HepG2 (cell line): ENCODE results near the gene STH. TPM values are rescaled to one million over a fixed set of nuclear protein-coding genes. Genes with fewer than 3 reads are reported as not detected.
A peak's percentile ranks its signal among the peaks of the same experiment; 100 is the strongest.

Experiments
- HOXA7 ChIP-seq: sonication (generic); formaldehyde crosslinking; IDR thresholded peaks from 2 replicates; pipeline ENCODE4 v1.8.1; 2022; ENCODE audit warnings: mild to moderate bottlenecking, missing genetic modification reagents, moderate library complexity
- KDM1A ChIP-seq: IDR thresholded peaks from 2 replicates; pipeline ENCODE4 v1.6.1; 2016; ENCODE audit warnings: missing compliant biosample characterization
- KDM4B ChIP-seq: sonication (generic); formaldehyde crosslinking; IDR thresholded peaks from 2 replicates; pipeline ENCODE4 v1.4.0; 2020; ENCODE audit warnings: missing genetic modification reagents
- LCORL ChIP-seq, 2 experiments: fragments of 450-650 bp in 1 of 2; sonication (generic) in 1 of 2; formaldehyde crosslinking in 1 of 2; IDR thresholded peaks; 2 replicates each; pipeline versions ENCODE4 v1.5.0 to v1.6.1; 2017 to 2020; ENCODE audit warnings: antibody characterized with exemption in 1 of 2, missing genetic modification reagents in 1 of 2
- SALL2 ChIP-seq: sonication (generic); formaldehyde crosslinking; IDR thresholded peaks from 2 replicates; pipeline ENCODE4 v1.8.1; 2023; ENCODE audit warnings: mild to moderate bottlenecking, missing genetic modification reagents, inconsistent platforms
- SP4 ChIP-seq: sonication (generic); formaldehyde crosslinking; IDR thresholded peaks from 2 replicates; pipeline ENCODE4 v1.8.1; 2023; ENCODE audit warnings: mild to moderate bottlenecking, missing genetic modification reagents
- ZFP37 ChIP-seq: sonication (generic); formaldehyde crosslinking; IDR thresholded peaks from 2 replicates; pipeline ENCODE4 v1.4.0; 2020; ENCODE audit warnings: missing genetic modification reagents, borderline replicate concordance
- ZNF343 ChIP-seq: sonication (generic); formaldehyde crosslinking; IDR thresholded peaks from 2 replicates; pipeline ENCODE4 v1.4.0; 2020; ENCODE audit warnings: mild to moderate bottlenecking, missing genetic modification reagents
- ZNF639 ChIP-seq: conservative IDR thresholded peaks from 2 replicates; pipeline ENCODE4 v1.6.1; 2018; ENCODE audit warnings: missing genetic modification reagents
- ZNF766 ChIP-seq: sonication (generic); formaldehyde crosslinking; IDR thresholded peaks from 2 replicates; pipeline ENCODE4 v1.5.0; 2020; ENCODE audit warnings: missing genetic modification reagents, borderline replicate concordance
- polyA plus RNA-seq, 8 experiments: library from polyadenylated mRNA; depleted of rRNA in 3 of 8; stranded (reverse) in 7 of 8; unstranded in 1 of 8; fragments of >200 nt; fragmentation: Illumina TruSeq in 4 of 8; extraction: Trizol in 4 of 8; gene quantifications; 2 replicates each; pipeline versions ENCODE4 v1.2.1 to v1.2.3, GENCODE V29; 2011 to 2016; ENCODE audit warnings: low read depth in 4 of 8, missing spikeins in 1 of 8, mixed read lengths in 1 of 8; ENCODE audit not compliant: insufficient read depth in 1 of 8
- total RNA-seq, 5 experiments: library from RNA; depleted of rRNA; stranded (reverse); fragments of >200 nt; fragmentation: Illumina TruSeq; extraction: Trizol; gene quantifications; 2 replicates each; pipeline ENCODE4 v1.2.3, GENCODE V29; 2016; ENCODE audit warnings: low read depth in 1 of 5
- TF ChIP-seq, protein P1 (sequence below): sonication (generic); formaldehyde crosslinking; IDR thresholded peaks from 2 replicates; pipeline ENCODE4 v1.4.0; 2020; ENCODE audit warnings: low read depth, missing genetic modification reagents
- TF ChIP-seq, protein P2 (sequence below): sonication (generic); formaldehyde crosslinking; IDR thresholded peaks from 2 replicates; pipeline ENCODE4 v1.4.0; 2020; ENCODE audit warnings: missing genetic modification reagents; ENCODE audit errors: not compliant biosample characterization
- TF ChIP-seq, protein P3 (sequence below): sonication (generic); formaldehyde crosslinking; IDR thresholded peaks from 2 replicates; pipeline ENCODE4 v1.5.1; 2020; ENCODE audit warnings: missing genetic modification reagents, mild to moderate bottlenecking, borderline replicate concordance
- TF ChIP-seq, protein P4 (sequence below): sonication (generic); formaldehyde crosslinking; IDR thresholded peaks from 2 replicates; pipeline ENCODE4 v1.5.1; 2020; ENCODE audit warnings: mild to moderate bottlenecking, missing genetic modification reagents, moderate library complexity

STH gene
- total and polyA plus RNA-seq, 2 of the 13 experiments (the other 11 are each of a cell fraction or from before 2014, with no cell fraction given) = not detected

DNA sequence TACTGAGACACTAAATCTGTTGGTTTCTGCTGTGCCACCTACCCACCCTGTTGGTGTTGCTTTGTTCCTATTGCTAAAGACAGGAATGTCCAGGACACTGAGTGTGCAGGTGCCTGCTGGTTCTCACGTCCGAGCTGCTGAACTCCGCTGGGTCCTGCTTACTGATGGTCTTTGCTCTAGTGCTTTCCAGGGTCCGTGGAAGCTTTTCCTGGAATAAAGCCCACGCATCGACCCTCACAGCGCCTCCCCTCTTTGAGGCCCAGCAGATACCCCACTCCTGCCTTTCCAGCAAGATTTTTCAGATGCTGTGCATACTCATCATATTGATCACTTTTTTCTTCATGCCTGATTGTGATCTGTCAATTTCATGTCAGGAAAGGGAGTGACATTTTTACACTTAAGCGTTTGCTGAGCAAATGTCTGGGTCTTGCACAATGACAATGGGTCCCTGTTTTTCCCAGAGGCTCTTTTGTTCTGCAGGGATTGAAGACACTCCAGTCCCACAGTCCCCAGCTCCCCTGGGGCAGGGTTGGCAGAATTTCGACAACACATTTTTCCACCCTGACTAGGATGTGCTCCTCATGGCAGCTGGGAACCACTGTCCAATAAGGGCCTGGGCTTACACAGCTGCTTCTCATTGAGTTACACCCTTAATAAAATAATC is 14.6 kb downstream of the STH start (continued):
- TF ChIP-seq, protein P1, sequence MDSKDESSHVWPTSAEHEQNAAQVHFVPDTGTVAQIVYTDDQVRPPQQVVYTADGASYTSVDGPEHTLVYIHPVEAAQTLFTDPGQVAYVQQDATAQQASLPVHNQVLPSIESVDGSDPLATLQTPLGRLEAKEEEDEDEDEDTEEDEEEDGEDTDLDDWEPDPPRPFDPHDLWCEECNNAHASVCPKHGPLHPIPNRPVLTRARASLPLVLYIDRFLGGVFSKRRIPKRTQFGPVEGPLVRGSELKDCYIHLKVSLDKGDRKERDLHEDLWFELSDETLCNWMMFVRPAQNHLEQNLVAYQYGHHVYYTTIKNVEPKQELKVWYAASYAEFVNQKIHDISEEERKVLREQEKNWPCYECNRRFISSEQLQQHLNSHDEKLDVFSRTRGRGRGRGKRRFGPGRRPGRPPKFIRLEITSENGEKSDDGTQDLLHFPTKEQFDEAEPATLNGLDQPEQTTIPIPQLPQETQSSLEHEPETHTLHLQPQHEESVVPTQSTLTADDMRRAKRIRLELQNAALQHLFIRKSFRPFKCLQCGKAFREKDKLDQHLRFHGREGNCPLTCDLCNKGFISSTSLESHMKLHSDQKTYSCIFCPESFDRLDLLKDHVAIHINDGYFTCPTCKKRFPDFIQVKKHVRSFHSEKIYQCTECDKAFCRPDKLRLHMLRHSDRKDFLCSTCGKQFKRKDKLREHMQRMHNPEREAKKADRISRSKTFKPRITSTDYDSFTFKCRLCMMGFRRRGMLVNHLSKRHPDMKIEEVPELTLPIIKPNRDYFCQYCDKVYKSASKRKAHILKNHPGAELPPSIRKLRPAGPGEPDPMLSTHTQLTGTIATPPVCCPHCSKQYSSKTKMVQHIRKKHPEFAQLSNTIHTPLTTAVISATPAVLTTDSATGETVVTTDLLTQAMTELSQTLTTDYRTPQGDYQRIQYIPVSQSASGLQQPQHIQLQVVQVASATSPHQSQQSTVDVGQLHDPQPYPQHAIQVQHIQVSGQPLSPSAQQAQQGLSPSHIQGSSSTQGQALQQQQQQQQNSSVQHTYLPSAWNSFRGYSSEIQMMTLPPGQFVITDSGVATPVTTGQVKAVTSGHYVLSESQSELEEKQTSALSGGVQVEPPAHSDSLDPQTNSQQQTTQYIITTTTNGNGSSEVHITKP = no peak
- TF ChIP-seq HOXA7 (CRISPR knock-in tag) (no peak), SP4 (CRISPR knock-in tag) (no peak), LCORL (IDR thresholded peaks at IDR 0.05) (no peak), LCORL (CRISPR knock-in tag; IDR thresholded peaks at IDR 0.05) (peak; percentile 62; the same call in 1 of the 2 replicates), KDM4B (no peak), KDM1A (CRISPR knock-in tag) (no peak), ZFP37 (CRISPR knock-in tag) (peak; percentile 41; the same call in 1 of the 2 replicates), ZNF343 (CRISPR knock-in tag) (0 out of 2 replicates have a peak, but pooled peaks have one; percentile 55), ZNF639 (no peak), ZNF766 (CRISPR knock-in tag) (0 out of 2 replicates have a peak, but pooled peaks have one; percentile 63), SALL2 (CRISPR knock-in tag) (peak; percentile 48; the same call in 1 of the 2 replicates)
- TF ChIP-seq, protein P2, sequence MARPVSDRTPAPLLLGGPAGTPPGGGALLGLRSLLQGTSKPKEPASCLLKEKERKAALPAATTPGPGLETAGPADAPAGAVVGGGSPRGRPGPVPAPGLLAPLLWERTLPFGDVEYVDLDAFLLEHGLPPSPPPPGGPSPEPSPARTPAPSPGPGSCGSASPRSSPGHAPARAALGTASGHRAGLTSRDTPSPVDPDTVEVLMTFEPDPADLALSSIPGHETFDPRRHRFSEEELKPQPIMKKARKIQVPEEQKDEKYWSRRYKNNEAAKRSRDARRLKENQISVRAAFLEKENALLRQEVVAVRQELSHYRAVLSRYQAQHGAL (CRISPR knock-in tag) = no peak
- TF ChIP-seq, protein P3, sequence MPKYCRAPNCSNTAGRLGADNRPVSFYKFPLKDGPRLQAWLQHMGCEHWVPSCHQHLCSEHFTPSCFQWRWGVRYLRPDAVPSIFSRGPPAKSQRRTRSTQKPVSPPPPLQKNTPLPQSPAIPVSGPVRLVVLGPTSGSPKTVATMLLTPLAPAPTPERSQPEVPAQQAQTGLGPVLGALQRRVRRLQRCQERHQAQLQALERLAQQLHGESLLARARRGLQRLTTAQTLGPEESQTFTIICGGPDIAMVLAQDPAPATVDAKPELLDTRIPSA = no peak
- TF ChIP-seq, protein P4, sequence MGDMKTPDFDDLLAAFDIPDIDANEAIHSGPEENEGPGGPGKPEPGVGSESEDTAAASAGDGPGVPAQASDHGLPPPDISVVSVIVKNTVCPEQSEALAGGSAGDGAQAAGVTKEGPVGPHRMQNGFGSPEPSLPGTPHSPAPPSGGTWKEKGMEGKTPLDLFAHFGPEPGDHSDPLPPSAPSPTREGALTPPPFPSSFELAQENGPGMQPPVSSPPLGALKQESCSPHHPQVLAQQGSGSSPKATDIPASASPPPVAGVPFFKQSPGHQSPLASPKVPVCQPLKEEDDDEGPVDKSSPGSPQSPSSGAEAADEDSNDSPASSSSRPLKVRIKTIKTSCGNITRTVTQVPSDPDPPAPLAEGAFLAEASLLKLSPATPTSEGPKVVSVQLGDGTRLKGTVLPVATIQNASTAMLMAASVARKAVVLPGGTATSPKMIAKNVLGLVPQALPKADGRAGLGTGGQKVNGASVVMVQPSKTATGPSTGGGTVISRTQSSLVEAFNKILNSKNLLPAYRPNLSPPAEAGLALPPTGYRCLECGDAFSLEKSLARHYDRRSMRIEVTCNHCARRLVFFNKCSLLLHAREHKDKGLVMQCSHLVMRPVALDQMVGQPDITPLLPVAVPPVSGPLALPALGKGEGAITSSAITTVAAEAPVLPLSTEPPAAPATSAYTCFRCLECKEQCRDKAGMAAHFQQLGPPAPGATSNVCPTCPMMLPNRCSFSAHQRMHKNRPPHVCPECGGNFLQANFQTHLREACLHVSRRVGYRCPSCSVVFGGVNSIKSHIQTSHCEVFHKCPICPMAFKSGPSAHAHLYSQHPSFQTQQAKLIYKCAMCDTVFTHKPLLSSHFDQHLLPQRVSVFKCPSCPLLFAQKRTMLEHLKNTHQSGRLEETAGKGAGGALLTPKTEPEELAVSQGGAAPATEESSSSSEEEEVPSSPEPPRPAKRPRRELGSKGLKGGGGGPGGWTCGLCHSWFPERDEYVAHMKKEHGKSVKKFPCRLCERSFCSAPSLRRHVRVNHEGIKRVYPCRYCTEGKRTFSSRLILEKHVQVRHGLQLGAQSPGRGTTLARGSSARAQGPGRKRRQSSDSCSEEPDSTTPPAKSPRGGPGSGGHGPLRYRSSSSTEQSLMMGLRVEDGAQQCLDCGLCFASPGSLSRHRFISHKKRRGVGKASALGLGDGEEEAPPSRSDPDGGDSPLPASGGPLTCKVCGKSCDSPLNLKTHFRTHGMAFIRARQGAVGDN (CRISPR knock-in tag) = peak; percentile 55; the same call in 1 of the 2 replicates
